Bronchial epithelial cell (primary cell): ENCODE measurements around the gene DDX47. TPM values are rescaled to one million over a fixed set of nuclear protein-coding genes. Genes with fewer than 3 reads are reported as not detected.
"Not testable (repeated sequence)": the region's sequence is repeated elsewhere in the genome, so short reads cannot be mapped to it uniquely, and the experiment has no call there.

Experiments
- DNase-seq: peaks from one replicate; pipeline ENCODE4 v3.0.0-alpha.2; 2010; ENCODE audit warnings: low read depth
- FAIRE-seq: peaks from 2 replicates; lab custom pipeline; 2011; peaks lifted over from hg19 to GRCh38; lab: Jason Lieb, UNC
- H3K27me3 ChIP-seq: 2 replicates; pipeline ENCODE4 v1.5.1; 2011; ENCODE audit warnings: low read length; ENCODE audit not compliant: control insufficient read depth, insufficient read depth
- H3K36me3 ChIP-seq: 2 replicates; pipeline ENCODE4 v1.5.1; 2011; ENCODE audit warnings: low read length; ENCODE audit not compliant: control insufficient read depth, insufficient read depth
- H3K4me3 ChIP-seq: 2 replicates; pipeline ENCODE4 v1.5.1; 2011; ENCODE audit warnings: mild to moderate bottlenecking, low read depth, low read length, control low read depth
- CTCF ChIP-seq: IDR thresholded peaks from 2 replicates; pipeline ENCODE4 v1.5.1; 2011; ENCODE audit warnings: mild to moderate bottlenecking, moderate library complexity, low read length, control low read depth, inconsistent platforms; ENCODE audit not compliant: insufficient read depth, severe bottlenecking
- total RNA-seq: library from RNA; depleted of rRNA; stranded (reverse); fragments of >200 nt; gene quantifications from 2 replicates; pipeline ENCODE4 v1.2.1, GENCODE V29; 2014

Gene DDX47
- total RNA-seq, 1 donor from 2014 or later: 56.9 TPM

- Histone ChIP-seq H3K4me3 (no peak overlapping the region), H3K27me3 (no peaks in the 10 kb centered on the region), H3K36me3 (no peaks in the 10 kb centered on the region)
- no peak for FAIRE-seq
- peak; percentile 49 for TF ChIP-seq CTCF
- peak; percentile 96 for DNase-seq
These were observed 24.1 kb downstream of the DDX47 start for GRCh38 chr12:12837025-12837812.

GRCh38 chr12:12837813-12838153 is 24.6 kb downstream of the DDX47 start:
- Histone ChIP-seq H3K36me3 (no peaks in the 10 kb centered on the region), H3K4me3 (no peak overlapping the region), H3K27me3 (no peaks in the 10 kb centered on the region)
- FAIRE-seq: no peak
- TF ChIP-seq CTCF: no peak
- no peak for DNase-seq

DNA sequence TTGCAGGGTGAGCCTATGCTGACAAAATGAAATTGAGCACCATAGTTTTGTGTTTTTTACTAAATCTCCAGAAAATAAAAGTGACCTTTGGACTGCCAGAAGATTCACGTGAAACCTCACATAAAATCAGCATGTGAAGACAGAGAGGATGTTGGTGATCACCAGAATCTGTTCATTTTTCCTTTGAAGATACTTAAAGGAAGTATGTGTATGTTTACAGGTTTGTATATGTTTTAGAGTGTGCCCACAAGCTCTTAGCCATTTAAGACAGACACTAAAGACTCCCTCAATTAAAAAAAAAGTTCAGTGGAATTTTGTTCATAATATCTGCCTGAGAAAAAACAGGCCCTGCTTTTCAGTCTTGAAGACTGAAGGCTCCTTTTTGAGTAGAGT is 25.9 kb downstream of the DDX47 start:
- FAIRE-seq (no peak), DNase-seq (no peak)
- no peak for TF ChIP-seq CTCF
- Histone ChIP-seq H3K27me3 (no peaks in the 10 kb centered on the region), H3K4me3 (no peak overlapping the region), H3K36me3 (no peaks in the 10 kb centered on the region)

DNA sequence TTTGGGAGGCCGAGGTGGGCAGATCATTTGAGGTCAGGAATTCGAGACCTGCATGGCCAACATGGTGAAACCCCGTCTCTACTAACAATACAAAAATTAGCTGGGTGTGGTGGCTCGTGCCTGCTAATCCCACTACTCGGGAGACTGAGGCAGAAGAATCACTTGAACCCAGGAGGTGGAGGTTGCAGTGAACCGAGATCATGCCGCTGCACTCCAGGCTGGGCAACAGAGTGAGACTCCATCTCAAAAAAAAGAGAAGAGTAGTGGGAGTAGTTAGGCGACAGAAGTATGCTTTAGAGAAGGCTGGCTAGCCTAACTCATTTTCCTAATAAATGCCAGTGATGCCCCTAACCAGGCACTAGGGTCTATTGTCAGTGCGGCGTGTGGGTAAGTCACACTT is 26.3 kb downstream of the DDX47 start:
- not testable (repeated sequence) for DNase-seq, H3K36me3 ChIP-seq, FAIRE-seq, H3K4me3 ChIP-seq, H3K27me3 ChIP-seq

DNA sequence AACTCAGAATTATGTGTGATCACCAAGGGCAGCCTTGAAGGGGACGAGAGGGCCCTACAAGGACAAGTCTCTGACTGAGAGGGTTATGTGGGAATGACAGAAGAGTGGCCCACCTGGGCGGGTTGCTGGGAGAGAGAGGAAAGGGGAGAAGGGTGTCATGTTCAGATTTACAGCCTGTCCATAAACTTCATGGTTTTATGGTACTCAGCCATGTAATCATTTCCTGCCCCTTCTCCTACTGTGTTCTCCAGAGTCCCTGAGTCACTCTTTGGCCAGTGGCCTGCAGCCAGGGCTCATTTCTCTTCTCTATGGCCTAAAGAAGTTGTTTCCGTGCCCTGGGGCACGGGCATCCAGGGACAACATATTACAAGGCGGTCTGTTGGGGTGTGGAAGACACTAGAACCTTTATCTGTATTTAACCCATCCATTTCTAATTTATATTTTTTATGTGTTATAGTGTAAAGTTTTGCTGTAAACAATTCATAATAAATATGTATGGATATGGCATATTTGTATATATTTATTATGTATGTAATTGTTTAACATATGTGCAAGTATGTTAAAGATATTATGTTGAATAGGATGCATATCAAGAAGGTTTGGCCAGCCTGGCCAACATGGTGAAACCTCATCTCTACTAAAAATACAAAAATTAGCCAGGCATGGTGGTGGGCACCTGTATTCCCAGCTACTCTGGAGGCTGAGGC is 26.9 kb downstream of the DDX47 start:
- no peaks in the 10 kb centered on the region for H3K36me3 ChIP-seq
- no peak overlapping the region for H3K4me3 ChIP-seq
- FAIRE-seq: no peak
- no peaks in the 10 kb centered on the region for H3K27me3 ChIP-seq
- DNase-seq: peak; percentile 84
- TF ChIP-seq CTCF: no peak

- Histone ChIP-seq H3K36me3 (no peaks in the 10 kb centered on the region), H3K27me3 (no peaks in the 10 kb centered on the region), H3K4me3 (no peak overlapping the region)
- no peak for TF ChIP-seq CTCF
- DNase-seq (no peak), FAIRE-seq (no peak)
These were observed 27.4 kb downstream of the DDX47 start for GRCh38 chr12:12840580-12840899.

- not testable (repeated sequence) for FAIRE-seq, H3K36me3 ChIP-seq, H3K4me3 ChIP-seq, H3K27me3 ChIP-seq
- peak; percentile 53 for DNase-seq
These were observed 28.3 kb downstream of the DDX47 start for GRCh38 chr12:12841428-12841827.
